NK-92 (cell line): ENCODE measurements around the gene WDR43.

Experiments used
- DNase-seq: peaks from one replicate; lab custom pipeline; 2025; ENCODE audit not compliant: unreplicated experiment; lab: John Stamatoyannopoulos, UW

WDR43 gene

GRCh38 chr2:28908172-28908571, 13.7 kb downstream of the WDR43 start:
- DNase-seq, result no peak

- DNase-seq, result no peak
These were observed 15.3 kb downstream of the WDR43 start for GRCh38 chr2:28909655-28910353.

- no peak for DNase-seq
These were observed 21.5 kb downstream of the WDR43 start for GRCh38 chr2:28915939-28916338.

GRCh38 chr2:28926847-28927246, 32.4 kb downstream of the WDR43 start:
- DNase-seq, result no peak

GRCh38 chr2:28927469-28927868, 33.0 kb downstream of the WDR43 start:
- DNase-seq, result no peak

- no peak for DNase-seq
These were observed 33.4 kb downstream of the WDR43 start for GRCh38 chr2:28927878-28928277.

- no peak for DNase-seq
These were observed 35.1 kb downstream of the WDR43 start for GRCh38 chr2:28929581-28929980.

GRCh38 chr2:28930205-28930604, 35.7 kb downstream of the WDR43 start:
- DNase-seq, result no peak

GRCh38 chr2:28934769-28935168, 40.3 kb downstream of the WDR43 start:
- no peak for DNase-seq

GRCh38 chr2:28941008-28941407, 46.5 kb downstream of the WDR43 start:
- DNase-seq, result no peak

- DNase-seq, result no peak
These were observed 50.2 kb downstream of the WDR43 start for GRCh38 chr2:28944535-28945248.

- DNase-seq, result no peak
These were observed 53.7 kb downstream of the WDR43 start for GRCh38 chr2:28948160-28948559.

GRCh38 chr2:28949190-28949589, 54.7 kb downstream of the WDR43 start:
- no peak for DNase-seq

GRCh38 chr2:28949617-28950305, 55.3 kb downstream of the WDR43 start:
- no peak for DNase-seq

- DNase-seq, result no peak
These were observed 56.6 kb downstream of the WDR43 start for GRCh38 chr2:28950941-28951630.

GRCh38 chr2:28951910-28952835, 57.7 kb downstream of the WDR43 start:
- DNase-seq, result no peak

GRCh38 chr2:28952836-28953211, 58.4 kb downstream of the WDR43 start:
- DNase-seq, result no peak

GRCh38 chr2:28955467-28955866, 61.0 kb downstream of the WDR43 start:
- no peak for DNase-seq

GRCh38 chr2:28956415-28956826, 62.0 kb downstream of the WDR43 start:
- no peak for DNase-seq

GRCh38 chr2:28956890-28957289, 62.4 kb downstream of the WDR43 start:
- DNase-seq, result no peak
